Esophagus (tissue), 2 donors: ENCODE measurements around the gene POLR2I. TPM values are rescaled to one million over a fixed set of nuclear protein-coding genes. Genes with fewer than 3 reads are reported as not detected.

Experiments
- H3K27ac ChIP-seq, 2 donors: one replicate each; pipeline ENCODE4 v1.5.1; 2013; ENCODE audit warnings: low read depth in 2 of 2, mild to moderate bottlenecking in 2 of 2, inconsistent platforms in 1 of 2, low read length in 1 of 2, moderate library complexity in 1 of 2
- H3K27me3 ChIP-seq, 2 donors: one replicate each; pipeline ENCODE4 v1.6.1; 2013; ENCODE audit warnings: low read length in 2 of 2, control low read depth in 1 of 2, mild to moderate bottlenecking in 1 of 2; ENCODE audit not compliant: insufficient read depth in 2 of 2, control insufficient read depth in 1 of 2
- H3K36me3 ChIP-seq, 2 donors: one replicate each; pipeline ENCODE4 v1.6.1; 2013; ENCODE audit warnings: low read length in 1 of 2; ENCODE audit not compliant: control insufficient read depth in 2 of 2, insufficient read depth in 2 of 2
- H3K4me1 ChIP-seq, 2 donors: one replicate each; pipeline ENCODE4 v1.6.1; 2013; ENCODE audit warnings: low read length in 1 of 2; ENCODE audit not compliant: control insufficient read depth in 2 of 2, insufficient read depth in 2 of 2
- H3K4me3 ChIP-seq, 2 donors: one replicate each; pipeline ENCODE4 v1.5.1; 2013; ENCODE audit warnings: low read length in 2 of 2, mild to moderate bottlenecking in 2 of 2, low read depth in 1 of 2, moderate library complexity in 1 of 2
- H3K9me3 ChIP-seq, 2 donors: one replicate each; pipeline ENCODE4 v1.6.1; 2013; ENCODE audit warnings: mild to moderate bottlenecking in 2 of 2, low read depth in 1 of 2, low read length in 1 of 2, moderate library complexity in 1 of 2; ENCODE audit not compliant: control insufficient read depth in 2 of 2, insufficient read depth in 1 of 2
- WGBS, 2 donors: extraction: QIAGEN DNeasy Blood & Tissue Kit; methylation state at CpG; one replicate each; pipeline ENCODE4 v1.1.7; 2013; 5-methylcytosine and 5-hydroxymethylcytosine counted together
- polyA plus RNA-seq, 2 donors: library from polyadenylated mRNA; stranded (reverse); fragments of 200-250 nt; gene quantifications; one replicate each; pipeline ENCODE4 v1.2.3, GENCODE V29; 2013
- donor health status: healthy with polysubstance abuse.
- donor health status: Bipolar disorder and iron deficiency.

POLR2I gene
- polyA plus RNA-seq, 2 donors = 66.7 to 77.8 TPM

GRCh38 chr19:36103842-36104552 is 10.7 kb downstream of the POLR2I start:
- peaks cover 0 to 4% of the 10 kb centered on the region in 2 donors for H3K36me3 ChIP-seq
- H3K4me1 ChIP-seq = peaks cover 7 to 22% of the 10 kb centered on the region in 2 donors
- peak overlapping the region in 1 of 2 donors; percentile 5 for H3K27ac ChIP-seq
- peaks cover 0 to 2% of the 10 kb centered on the region in 2 donors for H3K9me3 ChIP-seq
- WGBS, 2 donors = 85 to 88% methylated on average over 12 of the region's 12 CpGs
- no peak overlapping the region for H3K4me3 ChIP-seq
- H3K27me3 ChIP-seq = no peaks in the 10 kb centered on the region

DNA sequence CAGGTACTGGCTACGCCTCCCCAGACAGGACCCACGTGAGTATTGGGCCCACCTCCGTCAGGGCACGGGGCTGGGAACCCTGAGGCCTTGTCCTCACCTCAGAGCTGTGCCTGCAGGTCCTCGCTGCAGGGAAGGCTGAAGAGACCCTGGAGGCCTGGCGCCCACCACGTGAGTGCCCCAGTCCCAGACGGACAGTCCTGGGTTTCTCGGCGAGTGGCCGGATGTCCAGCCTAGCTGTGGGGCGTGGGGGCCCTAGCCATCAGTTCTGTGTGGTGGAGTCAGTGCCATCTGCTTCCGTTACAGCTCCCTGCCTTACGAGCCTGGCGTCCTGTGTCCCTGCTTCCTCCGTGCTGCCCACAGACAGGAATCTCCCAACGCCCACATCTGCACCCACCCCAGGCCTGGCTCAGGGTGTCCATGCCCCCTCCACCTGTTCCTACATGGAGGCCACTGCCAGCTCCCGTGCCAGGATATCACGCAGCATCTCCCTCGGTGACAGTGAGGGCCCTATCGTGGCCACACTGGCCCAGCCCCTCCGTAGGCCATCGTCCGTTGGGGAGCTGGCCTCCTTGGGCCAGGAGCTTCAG is 11.5 kb downstream of the POLR2I start:
- Histone ChIP-seq H3K36me3 (peaks cover 0 to 4% of the 10 kb centered on the region in 2 donors), H3K27ac (no peak overlapping the region), H3K27me3 (no peaks in the 10 kb centered on the region), H3K4me3 (no peak overlapping the region), H3K4me1 (peaks cover 7 to 22% of the 10 kb centered on the region in 2 donors), H3K9me3 (peaks cover 0 to 2% of the 10 kb centered on the region in 2 donors)
- WGBS, 2 donors = 94 to 95% methylated on average over 23 to 24 of the region's 24 CpGs

GRCh38 chr19:36101550-36102327 is 12.9 kb downstream of the POLR2I start:
- Histone ChIP-seq H3K27me3 (no peaks in the 10 kb centered on the region), H3K9me3 (peaks cover 0 to 2% of the 10 kb centered on the region in 2 donors), H3K36me3 (peaks cover 0 to 4% of the 10 kb centered on the region in 2 donors), H3K27ac (peak overlapping the region in 1 of 2 donors; percentile 51), H3K4me3 (no peak overlapping the region), H3K4me1 (peaks cover 7 to 22% of the 10 kb centered on the region in 2 donors)
- WGBS, 2 donors = 60 to 76% methylated on average over 26 to 27 of the region's 27 CpGs

DNA sequence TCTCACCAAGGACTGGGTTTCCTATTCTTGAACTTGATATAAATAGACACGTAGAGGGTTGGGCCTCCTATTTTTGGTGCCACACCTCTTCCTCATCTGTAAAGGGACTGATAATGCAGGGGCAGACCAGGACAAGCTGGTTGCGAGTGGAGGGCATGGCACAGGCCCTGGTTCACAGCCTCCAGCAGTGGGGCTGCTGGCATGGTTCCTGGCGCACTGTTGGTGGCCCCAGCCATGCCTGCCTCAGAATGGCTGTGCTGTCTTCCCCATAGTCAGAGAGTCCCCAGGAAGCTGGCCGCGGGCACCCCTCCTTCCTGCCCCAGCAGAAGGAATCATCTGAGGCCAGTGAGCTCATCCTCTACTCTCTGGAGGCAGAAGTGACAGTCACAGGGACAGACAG is 14.2 kb downstream of the POLR2I start:
- H3K27me3 ChIP-seq = no peaks in the 10 kb centered on the region
- peaks cover 0 to 2% of the 10 kb centered on the region in 2 donors for H3K9me3 ChIP-seq
- peak overlapping the region in 1 of 2 donors; percentile 50 for H3K27ac ChIP-seq
- H3K4me1 ChIP-seq = peaks cover 7 to 22% of the 10 kb centered on the region in 2 donors
- WGBS, 2 donors = 66 to 78% methylated on average over 5 of the region's 5 CpGs
- peaks cover 0 to 4% of the 10 kb centered on the region in 2 donors for H3K36me3 ChIP-seq
- no peak overlapping the region for H3K4me3 ChIP-seq

DNA sequence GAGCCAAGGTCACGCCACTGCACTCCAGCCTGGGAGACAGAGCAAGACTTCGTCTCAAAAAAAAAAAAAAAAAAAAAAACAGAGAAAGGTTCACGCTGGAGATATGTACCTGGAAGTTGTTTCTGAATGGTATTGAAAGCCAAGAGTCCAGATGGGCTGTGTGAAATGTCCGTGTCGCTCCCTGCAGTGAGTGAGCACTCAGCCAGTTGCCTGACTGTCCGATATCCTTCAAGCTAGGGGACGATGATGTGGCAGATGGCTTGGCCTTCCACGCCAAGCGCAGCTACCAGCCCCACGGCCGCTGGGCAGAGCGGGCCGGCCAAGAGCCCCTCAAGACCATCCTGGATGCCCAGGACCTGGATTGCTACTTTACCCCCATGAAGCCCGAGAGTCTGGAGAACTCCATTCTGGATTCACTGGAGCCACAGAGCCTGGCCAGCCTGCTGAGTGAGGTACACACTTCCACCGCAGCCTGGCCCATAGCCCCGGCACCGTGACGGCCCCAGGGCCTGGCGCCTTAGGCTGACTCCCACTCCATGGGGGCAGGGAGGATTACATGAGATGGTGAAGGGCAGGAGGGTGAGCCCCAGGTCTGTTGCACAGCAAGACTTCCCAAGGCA is 15.4 kb downstream of the POLR2I start:
- H3K4me1 ChIP-seq = peaks cover 4 to 18% of the 10 kb centered on the region in 2 donors
- H3K27me3 ChIP-seq = no peaks in the 10 kb centered on the region
- H3K9me3 ChIP-seq = no peaks in the 10 kb centered on the region
- 87% methylated on average over 19 of the region's 19 CpGs for WGBS, 2 donors
- H3K27ac ChIP-seq = no peak overlapping the region
- no peaks in the 10 kb centered on the region for H3K36me3 ChIP-seq
- H3K4me3 ChIP-seq = no peak overlapping the region

DNA sequence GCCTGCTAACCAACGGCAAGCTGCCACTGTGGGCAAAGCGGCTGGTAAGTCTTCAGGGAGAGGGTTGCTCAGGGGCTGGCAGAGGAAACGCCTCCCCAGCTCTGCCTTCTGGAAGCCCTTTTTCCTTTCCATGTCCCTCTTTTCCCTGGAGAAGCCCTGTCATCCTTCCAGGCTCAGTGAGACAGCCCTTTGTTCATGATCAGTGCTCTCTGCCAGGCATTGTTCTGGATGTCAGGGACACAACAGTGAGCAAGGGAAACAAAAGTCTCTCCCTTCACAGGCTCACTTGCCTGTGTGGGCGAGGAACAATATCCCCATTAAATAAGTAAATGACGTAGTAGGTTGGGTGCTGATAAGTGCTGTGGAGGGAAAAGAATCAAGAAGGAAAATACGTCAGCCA is 17.6 kb downstream of the POLR2I start:
- no peaks in the 10 kb centered on the region for H3K27me3 ChIP-seq
- no peak overlapping the region for H3K27ac ChIP-seq
- no peak overlapping the region for H3K4me3 ChIP-seq
- H3K4me1 ChIP-seq = peaks cover 7 to 14% of the 10 kb centered on the region in 2 donors
- no peaks in the 10 kb centered on the region for H3K9me3 ChIP-seq
- WGBS, 2 donors = 83 to 89% methylated on average over 6 of the region's 6 CpGs
- H3K36me3 ChIP-seq = no peaks in the 10 kb centered on the region

GRCh38 chr19:36093687-36094086 is 21.0 kb downstream of the POLR2I start:
- H3K4me1 ChIP-seq = peaks cover 0 to 3% of the 10 kb centered on the region in 2 donors
- H3K36me3 ChIP-seq = no peaks in the 10 kb centered on the region
- no peaks in the 10 kb centered on the region for H3K27me3 ChIP-seq
- WGBS, 2 donors = 56 to 75% methylated on average over 6 of the region's 6 CpGs
- no peaks in the 10 kb centered on the region for H3K9me3 ChIP-seq
- peak overlapping the region in 1 of 2 donors; percentile 33 for H3K27ac ChIP-seq
- no peak overlapping the region for H3K4me3 ChIP-seq

GRCh38 chr19:36093146-36093662 is 21.5 kb downstream of the POLR2I start:
- Histone ChIP-seq H3K9me3 (no peaks in the 10 kb centered on the region), H3K36me3 (no peaks in the 10 kb centered on the region), H3K4me1 (peaks cover 0 to 3% of the 10 kb centered on the region in 2 donors), H3K4me3 (no peak overlapping the region), H3K27me3 (no peaks in the 10 kb centered on the region), H3K27ac (peak overlapping the region in 1 of 2 donors; percentile 33)
- 71 to 84% methylated on average over 5 of the region's 5 CpGs for WGBS, 2 donors

- peaks cover 0 to 3% of the 10 kb centered on the region in 2 donors for H3K4me1 ChIP-seq
- H3K4me3 ChIP-seq = no peak overlapping the region
- H3K36me3 ChIP-seq = no peaks in the 10 kb centered on the region
- WGBS, 2 donors = 97 to 99% methylated on average over 7 of the region's 7 CpGs
- no peak overlapping the region for H3K27ac ChIP-seq
- no peaks in the 10 kb centered on the region for H3K9me3 ChIP-seq
- H3K27me3 ChIP-seq = no peaks in the 10 kb centered on the region
Observed at GRCh38 chr19:36092566-36092965, 22.1 kb downstream of the POLR2I start.
